ENCODE results near the gene ATG101. TPM values are rescaled to one million over a fixed set of nuclear protein-coding genes. Genes with fewer than 3 reads are reported as not detected.

Gene ATG101
- total and polyA plus RNA-seq, 2 of the 8 experiments (the other 6 are each of a cell fraction or from before 2014, with no cell fraction given) = 49.8 to 55.9 TPM

DNA sequence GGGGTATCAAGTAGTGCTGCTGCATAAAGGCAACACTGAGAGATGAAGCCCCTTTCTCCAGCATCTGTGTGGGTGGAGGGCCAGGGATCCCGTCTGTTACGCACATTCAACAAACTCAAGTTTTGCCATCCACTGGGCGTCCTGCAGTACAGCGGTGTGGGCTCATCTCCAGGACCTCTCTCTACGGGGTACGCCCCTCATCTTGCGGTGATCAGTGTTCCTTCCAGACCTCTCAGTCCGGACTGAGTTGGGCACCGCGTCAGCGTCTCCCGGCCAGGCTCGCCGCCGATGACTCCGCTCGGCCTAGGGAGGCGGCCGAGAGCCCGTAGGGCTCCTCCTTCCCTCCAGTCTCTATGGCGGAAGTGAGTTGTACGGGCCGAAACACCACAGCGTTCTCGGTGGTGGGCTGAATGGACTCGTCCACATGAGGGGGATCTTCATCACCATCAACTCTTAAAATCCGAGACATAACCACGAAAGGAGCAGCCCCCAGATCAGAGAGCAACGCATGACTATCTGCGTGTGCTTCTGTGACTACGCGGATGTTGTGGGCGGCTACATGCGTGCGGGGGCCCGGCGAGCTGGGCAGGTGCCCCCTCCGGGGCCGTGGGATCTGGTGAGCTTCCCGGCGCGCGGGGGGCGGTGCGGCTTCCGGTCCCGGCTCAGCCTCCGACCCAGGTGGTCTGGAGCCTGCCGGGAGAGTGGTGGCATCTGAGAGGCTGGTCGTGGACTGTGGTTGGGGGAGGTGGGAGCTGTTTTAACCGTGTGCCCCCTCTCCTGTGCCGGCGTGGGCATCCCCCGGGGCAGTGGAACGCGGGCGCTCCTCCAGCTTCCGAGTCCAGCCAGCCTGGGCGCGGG is at the start of gene ATG101 (continued):
- TF ChIP-seq, protein P1, sequence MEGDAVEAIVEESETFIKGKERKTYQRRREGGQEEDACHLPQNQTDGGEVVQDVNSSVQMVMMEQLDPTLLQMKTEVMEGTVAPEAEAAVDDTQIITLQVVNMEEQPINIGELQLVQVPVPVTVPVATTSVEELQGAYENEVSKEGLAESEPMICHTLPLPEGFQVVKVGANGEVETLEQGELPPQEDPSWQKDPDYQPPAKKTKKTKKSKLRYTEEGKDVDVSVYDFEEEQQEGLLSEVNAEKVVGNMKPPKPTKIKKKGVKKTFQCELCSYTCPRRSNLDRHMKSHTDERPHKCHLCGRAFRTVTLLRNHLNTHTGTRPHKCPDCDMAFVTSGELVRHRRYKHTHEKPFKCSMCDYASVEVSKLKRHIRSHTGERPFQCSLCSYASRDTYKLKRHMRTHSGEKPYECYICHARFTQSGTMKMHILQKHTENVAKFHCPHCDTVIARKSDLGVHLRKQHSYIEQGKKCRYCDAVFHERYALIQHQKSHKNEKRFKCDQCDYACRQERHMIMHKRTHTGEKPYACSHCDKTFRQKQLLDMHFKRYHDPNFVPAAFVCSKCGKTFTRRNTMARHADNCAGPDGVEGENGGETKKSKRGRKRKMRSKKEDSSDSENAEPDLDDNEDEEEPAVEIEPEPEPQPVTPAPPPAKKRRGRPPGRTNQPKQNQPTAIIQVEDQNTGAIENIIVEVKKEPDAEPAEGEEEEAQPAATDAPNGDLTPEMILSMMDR (IDR thresholded peaks at IDR 0.05; ENCODE audit: control extremely low read depth in 1 of 3, insufficient read depth in 1 of 3, low read depth in 1 of 3, low read length in 3 of 3) = peak; percentile 88 to 96 (median 96)
- TF ChIP-seq SP1 (IDR thresholded peaks at IDR 0.05; ENCODE audit: low read depth, low read length) = peak; percentile 71; the same call in 1 of the 2 replicates
- TF ChIP-seq POU5F1 (IDR thresholded peaks at IDR 0.05; ENCODE audit: low read depth, low read length) = no peak
- no peak for TF ChIP-seq CBX8 (IDR thresholded peaks at IDR 0.05; ENCODE audit: borderline replicate concordance, low read depth, low read length)
- TF ChIP-seq RFX5 (IDR thresholded peaks at IDR 0.05; ENCODE audit: borderline replicate concordance, low read depth, low read length) = no peak
- TF ChIP-seq CTBP2 (IDR thresholded peaks at IDR 0.05; ENCODE audit: borderline replicate concordance, insufficient read depth, insufficient read length, low read length) = peak; percentile 37
- TF ChIP-seq KDM1A (IDR thresholded peaks at IDR 0.05; ENCODE audit: borderline replicate concordance, low read length) = no peak
- no peak for TF ChIP-seq SUZ12 (IDR thresholded peaks at IDR 0.05; ENCODE audit: low read length)
- no peak for TF ChIP-seq BCL11A (IDR thresholded peaks at IDR 0.05; ENCODE audit: low read depth in 2 of 2, low read length in 2 of 2)
- peak; percentile 38; the same call in 1 of the 2 replicates for TF ChIP-seq SIX5 (IDR thresholded peaks at IDR 0.05; ENCODE audit: low read depth, low read length)
- TF ChIP-seq HDAC6 (IDR thresholded peaks at IDR 0.05; ENCODE audit: low read depth, low read length) = no peak
- TF ChIP-seq POLR2A (IDR thresholded peaks at IDR 0.05; ENCODE audit: control extremely low read depth in 1 of 2, low read depth in 2 of 2, low read length in 2 of 2) = peak in 1 of 2 experiments; percentile 69; a peak in 1 of 3 replicates
- 0 out of 2 replicates have a peak, but pooled peaks have one; percentile 6 for TF ChIP-seq TCF12 (IDR thresholded peaks at IDR 0.05; ENCODE audit: low read depth, low read length)
- no peak for TF ChIP-seq RBBP5 (IDR thresholded peaks at IDR 0.05; ENCODE audit: borderline replicate concordance, low read depth, low read length)
- no peak for TF ChIP-seq SIRT6 (IDR thresholded peaks at IDR 0.05; ENCODE audit: low read length)
- no peak for TF ChIP-seq NRF1 (IDR thresholded peaks at IDR 0.05; ENCODE audit: low read depth, low read length)
- no peak for TF ChIP-seq E2F6 (IDR thresholded peaks at IDR 0.05)
- TF ChIP-seq BACH1 (IDR thresholded peaks at IDR 0.05; ENCODE audit: low read length) = 0 out of 2 replicates have a peak, but pooled peaks have one; percentile 8

Measured in H1 (cell line).